HG02938 (cell line): ENCODE data around the gene TTC7B.

Source experiments
- ATAC-seq: cut with Tn5 transposase; IDR thresholded peaks from one replicate; pipeline ENCODE4 v1.9.1; 2021; ENCODE audit warnings: mild to moderate bottlenecking, moderate library complexity; ENCODE audit not compliant: unreplicated experiment

The TTC7B gene

DNA sequence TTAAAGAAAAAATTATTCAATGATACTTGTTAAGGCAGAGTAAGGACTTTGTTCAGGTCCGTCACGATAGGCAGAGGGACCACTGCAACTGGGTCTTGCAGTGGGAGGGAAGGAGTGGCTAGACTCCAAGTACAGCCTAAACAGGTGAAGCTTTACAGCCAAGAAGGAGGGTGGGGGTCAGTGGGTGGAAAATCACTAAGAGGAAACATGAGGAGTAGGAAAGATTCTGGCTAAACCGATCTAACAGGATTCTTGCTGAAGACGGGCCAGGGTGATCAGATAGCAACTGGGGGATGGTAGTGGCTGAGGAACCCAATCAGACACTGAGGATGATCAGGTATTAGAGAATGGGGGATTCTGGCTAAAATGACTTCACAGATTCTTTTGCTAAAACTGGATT lies 100.2 kb downstream of the TTC7B start:
- no peak for ATAC-seq

DNA sequence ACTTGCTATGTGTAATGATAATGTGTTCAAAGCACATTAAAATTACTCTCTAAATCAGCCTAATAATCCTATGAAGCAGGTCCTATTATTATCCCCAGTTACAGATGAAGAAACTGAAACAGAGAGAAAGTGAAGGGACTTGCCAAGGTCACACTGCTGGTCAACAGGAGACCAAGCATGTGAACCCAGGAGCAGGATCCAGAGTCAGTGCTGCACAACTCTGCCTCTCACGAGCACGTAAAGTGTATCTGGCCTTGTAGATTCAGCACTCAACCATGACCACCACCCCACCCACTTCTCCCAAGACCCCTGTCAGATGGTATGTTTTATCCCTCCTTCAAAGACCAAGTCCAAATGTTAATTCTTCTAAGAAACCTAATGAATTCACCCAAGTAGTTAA lies 100.7 kb downstream of the TTC7B start:
- ATAC-seq: no peak

- ATAC-seq: no peak
Observed at GRCh38 chr14:90714811-90715210, 101.4 kb downstream of the TTC7B start.

DNA sequence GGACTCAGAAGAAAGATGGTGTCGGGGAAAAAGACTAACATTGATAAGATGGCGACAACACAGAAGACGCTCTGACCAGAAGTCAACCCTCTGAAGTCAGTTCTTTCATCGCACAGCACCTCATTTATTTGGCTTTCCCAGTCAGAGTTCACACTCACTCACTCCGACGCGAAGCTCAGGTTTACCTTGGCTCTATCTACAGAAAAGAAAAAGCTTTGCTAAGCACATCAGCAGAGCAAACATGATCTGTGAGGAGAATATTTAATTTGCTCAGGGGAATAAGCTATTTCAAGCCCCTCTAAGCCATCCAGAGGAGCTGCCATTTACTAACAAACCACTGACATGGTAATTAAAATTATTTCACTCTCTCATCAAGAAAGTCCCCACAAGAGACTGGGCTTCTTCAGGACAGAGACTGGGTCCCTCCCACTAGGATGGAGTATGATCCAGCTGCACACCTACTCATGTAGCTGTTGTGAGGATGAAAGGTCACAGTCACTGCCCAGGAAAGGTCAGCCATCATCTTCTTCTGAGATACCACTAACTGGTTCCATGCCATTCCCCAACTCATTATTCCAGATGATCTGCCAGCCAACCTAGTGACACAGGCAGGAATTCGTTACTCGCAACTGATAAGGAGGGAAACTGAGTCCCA lies 111.4 kb downstream of the TTC7B start:
- no peak for ATAC-seq

DNA sequence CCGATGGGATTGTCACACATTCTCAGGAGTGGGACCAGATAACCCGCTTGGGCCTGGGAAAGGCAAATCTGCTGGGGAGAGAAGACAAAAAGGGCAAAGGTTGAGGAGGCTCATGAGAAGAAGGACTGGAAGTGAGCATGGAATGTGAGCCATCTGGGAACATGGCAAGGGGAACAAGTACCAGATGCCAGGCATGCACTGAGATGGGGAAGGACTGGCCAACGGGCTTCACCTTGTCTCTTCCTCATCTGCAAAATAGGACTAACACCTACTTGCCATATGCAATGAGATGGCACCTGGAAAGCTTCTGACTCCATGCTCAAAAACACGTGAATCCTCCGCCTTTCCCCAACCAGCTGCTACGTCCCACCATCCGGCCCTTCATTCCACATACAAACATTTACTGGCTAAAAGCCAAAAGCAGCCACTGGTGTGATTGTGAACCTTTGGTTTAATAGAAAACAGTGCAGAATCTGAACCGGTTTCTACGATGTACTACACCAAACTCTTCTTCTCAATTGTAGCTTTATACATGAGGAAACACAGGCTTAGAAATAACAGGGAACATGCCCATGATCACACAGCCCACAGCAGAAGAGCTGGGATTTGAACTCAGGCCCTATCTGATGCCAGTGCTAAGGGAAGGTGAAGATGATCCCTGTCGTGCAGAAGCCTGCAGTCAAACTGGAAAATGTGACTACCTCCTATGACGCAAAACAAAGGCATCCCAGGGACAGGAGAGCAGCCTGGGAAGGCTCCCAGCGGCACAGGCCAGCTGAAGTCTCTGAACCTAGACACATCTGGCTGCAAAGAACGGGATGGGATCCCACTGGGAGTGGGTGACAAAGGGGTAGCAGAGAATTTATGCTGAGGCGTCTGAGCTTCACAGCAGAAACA lies 112.1 kb downstream of the TTC7B start:
- no peak for ATAC-seq

GRCh38 chr14:90700933-90701776 lies 115.1 kb downstream of the TTC7B start:
- ATAC-seq: no peak

- ATAC-seq: no peak
Observed at GRCh38 chr14:90699016-90699415, 117.2 kb downstream of the TTC7B start.

DNA sequence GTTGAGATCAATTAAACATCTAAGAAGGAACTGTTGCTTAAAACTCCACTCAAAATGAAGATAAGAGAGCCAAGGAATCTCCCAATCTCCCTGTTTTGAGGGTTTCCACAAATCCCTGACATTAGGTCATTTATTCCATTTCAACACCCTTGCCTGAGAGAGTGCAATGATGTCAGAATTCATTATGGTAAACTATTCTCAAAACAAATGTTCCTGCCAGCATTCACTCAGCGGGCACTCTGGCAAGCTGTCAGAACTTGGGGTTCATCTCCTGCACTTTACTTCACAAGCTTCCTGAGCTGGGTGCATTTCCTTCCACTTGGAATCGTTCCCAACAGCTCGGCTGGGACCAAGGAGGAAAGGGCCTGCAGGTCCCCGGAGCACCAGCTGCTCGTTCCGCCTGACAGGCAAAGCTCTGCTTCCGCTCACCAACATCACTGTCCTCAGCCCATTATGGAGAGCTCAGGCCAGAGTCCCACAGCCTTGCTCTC lies 117.8 kb downstream of the TTC7B start:
- no peak for ATAC-seq

DNA sequence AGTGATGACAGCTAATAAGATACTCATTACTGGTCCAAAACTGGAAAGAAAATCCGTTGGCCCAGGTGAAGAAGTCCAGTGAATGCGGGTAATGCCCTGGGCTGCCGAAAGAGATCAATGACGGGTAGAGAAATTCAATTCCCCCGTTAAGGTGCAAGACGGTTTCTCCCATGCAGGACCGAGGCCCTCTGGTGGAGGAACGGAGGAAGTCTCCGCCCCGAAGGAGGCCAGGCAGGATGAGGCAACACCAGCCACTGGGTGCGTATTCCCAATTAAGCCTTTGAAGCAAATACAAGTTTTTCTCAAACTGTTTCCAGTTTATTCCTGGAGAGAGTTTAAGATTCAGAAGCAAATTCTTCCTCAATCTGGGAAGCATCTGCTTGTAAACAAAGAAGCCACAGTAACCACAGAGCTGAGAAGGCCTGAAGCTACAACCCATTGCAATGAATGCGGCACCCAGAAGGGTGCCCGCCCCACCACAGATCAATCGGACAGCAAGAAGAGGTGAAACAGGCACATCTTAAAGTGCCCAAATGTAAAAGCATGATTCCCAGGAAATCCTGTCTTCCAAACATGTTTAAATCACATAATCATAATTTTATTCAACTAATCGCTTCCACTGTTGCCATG lies 118.5 kb downstream of the TTC7B start:
- no peak for ATAC-seq

- ATAC-seq: no peak
Observed at GRCh38 chr14:90697132-90697531, 119.1 kb downstream of the TTC7B start.

DNA sequence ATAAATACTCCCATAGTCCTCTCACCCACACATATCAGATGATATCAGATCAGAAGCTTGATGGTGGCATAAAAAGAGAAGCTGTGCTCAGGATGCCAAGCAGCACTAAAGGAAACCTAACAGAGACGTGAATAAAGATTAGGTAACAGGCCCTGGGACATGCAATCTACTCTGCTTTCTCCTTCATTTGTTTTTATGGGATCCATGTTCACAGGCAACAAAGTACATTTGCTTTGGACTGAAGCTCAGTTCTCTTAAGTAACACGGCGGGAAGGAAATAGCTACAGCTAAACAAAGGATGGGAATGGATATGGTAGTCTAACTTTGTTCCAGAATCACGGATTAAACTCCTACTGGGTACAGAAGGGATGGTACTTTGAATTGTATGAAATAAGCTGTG lies 119.5 kb downstream of the TTC7B start:
- ATAC-seq: no peak

- no peak for ATAC-seq
Observed at GRCh38 chr14:90695997-90696660, 120.1 kb downstream of the TTC7B start.

GRCh38 chr14:90693413-90693812 lies 122.8 kb downstream of the TTC7B start:
- no peak for ATAC-seq

GRCh38 chr14:90692826-90693225 lies 123.4 kb downstream of the TTC7B start:
- ATAC-seq: no peak

DNA sequence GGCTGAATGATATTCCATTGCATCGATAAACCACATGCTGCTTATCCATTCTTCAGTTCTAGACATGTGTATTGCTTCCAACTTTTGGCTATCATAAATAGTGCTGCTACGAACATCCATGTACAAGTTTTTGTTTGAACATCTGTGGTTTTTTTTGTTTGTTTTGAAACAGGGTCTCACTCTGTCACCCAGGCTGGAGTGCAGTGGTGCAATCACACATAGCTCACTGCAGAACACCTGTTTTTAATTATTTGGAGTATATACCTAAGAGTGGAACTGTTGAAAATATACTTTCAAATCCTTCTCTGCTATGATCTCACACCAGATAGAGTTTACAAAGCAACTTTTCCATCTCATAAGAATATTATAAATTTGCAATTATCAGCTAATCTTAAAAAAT lies 124.2 kb downstream of the TTC7B start:
- no peak for ATAC-seq

GRCh38 chr14:90691627-90692026 lies 124.6 kb downstream of the TTC7B start:
- ATAC-seq: no peak

DNA sequence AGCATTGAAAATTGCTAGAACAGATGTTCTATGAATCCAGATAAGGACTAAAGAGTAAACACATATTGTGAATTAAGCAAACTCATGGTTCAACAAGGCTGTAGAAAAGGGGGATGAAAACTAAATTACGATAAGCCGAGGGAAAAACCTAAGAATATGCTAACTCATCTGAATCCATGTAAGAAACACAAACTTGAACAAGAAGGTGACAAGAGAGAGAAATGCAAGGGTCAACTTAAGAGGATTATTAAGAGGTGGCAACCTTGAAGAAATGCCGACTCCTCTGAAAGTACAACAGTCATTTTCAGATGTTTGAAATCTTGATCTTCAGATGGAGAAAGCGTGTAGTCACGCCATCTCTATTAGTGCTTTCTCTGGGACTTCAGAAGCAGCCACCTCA lies 128.6 kb downstream of the TTC7B start:
- ATAC-seq: no peak

DNA sequence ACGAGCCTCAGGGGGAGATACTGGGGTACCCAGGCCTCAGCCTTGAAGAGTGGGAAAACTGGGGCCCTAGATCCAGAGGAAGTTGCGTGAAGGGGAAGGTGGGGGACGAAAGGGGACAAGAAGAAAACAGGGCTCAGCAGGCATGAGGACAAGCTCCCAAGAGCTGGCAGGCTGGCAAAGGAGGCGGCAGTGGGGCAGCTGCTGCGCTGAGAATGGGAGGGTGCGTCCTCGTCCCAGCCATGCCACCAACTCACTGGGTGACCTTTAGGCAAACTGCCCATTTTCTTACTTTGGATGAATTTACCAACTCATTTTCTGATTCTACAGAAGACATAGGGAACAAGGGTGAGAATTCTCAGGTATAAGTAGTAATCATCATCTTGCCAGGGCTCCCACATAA lies 133.6 kb downstream of the TTC7B start:
- no peak for ATAC-seq

DNA sequence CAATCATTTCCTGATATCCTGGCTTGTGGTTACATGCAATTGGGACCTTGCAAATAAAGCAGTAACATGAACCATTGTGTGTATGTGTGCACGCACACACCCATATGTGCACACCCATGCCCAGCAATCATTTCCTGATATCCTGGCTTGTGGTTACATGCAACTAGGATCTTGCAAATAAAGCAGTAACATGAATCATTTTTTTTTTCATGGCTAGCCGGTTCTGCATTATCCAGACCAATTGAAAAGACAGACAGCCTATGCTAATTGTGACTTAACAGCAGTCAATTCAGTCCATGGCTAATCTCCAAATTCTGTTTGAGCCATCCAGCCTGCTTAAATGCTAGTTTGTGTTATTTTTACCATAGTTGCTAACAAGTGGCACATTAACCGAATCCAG lies 134.3 kb downstream of the TTC7B start:
- ATAC-seq: no peak

- no peak for ATAC-seq
Observed at GRCh38 chr14:90678846-90679362, 137.3 kb downstream of the TTC7B start.
